GM21360 (cell line): ENCODE data around the gene OVOL2.

Experiments used
- ATAC-seq: cut with Tn5 transposase; IDR thresholded peaks from one replicate; pipeline ENCODE4 v1.9.1; 2021; ENCODE audit warnings: mild to moderate bottlenecking, moderate library complexity; ENCODE audit not compliant: unreplicated experiment

OVOL2 gene

DNA sequence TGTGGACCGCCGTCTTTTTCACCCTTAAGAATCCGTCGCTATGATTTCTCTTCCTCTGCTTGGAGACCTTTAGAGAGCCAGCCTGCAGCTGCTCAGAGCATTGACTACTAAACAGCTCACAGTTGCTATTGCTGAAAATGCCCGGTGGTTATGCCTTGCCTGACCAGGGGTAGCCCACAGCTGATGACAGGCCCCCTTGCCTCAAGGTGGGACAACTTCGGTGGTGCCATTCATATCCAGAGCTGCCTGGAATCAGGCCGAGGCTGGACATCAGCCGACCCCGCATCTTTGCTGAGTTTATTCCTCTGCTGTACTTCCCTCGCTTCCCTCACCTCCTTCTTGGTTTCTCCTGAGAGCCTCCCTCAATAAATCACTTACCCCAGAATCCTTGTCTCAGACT, 39.6 kb downstream of the OVOL2 start:
- no peak for ATAC-seq

DNA sequence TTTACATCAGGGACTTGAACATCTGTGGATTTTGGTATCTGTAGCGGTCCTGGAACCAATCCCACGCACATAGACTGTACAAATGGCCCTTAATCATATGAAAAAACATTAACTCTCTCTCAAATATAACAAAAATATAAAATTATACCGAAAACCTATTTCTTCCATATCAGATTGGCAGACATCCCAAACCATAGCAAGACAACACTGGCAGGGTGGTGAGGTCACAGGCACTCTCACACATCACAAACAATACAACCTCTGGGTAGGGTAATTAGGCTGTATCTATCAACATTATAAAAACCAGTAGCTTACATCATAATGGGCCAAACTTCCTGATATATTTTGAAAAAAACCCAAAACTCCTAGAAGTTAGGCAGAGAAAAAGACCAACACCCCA, 40.9 kb downstream of the OVOL2 start:
- ATAC-seq, result no peak

DNA sequence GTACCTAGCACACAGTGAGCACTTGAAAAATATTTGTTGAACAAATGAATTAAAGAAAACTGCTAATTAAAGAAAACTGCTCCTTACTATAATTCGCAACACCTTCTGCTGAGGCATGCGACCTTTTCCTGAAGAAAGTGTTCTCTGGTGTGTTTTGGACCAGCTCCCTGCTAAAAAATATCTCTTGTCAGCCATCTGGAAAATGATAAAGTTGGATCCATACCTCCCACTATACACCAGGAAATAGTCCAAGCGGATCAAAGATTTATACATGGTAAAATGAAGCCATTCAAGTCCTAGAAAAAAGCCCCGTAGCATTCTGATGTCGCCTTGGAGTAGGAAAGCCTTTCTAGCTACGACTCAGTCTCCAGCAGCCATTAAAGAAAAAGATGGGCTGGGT, 43.3 kb downstream of the OVOL2 start:
- ATAC-seq, result no peak

DNA sequence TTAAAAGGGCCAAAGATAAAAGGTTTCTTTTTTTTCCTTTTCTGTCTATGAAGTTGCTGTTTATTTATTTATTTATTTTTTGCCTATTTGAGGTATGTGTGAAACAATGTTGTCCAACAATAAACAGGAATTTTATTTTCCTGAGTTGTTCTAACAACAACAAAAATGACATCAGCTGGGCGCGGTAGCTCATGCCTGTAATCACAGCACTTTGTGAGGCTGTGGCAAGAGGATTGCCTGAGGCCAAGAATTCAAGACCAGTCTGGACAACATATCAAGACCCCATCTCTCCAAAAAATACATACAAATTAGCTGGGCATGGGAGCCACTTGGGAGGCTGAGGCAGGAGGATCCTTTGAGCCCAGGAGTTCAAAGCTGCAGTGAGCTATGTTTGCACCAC, 44.8 kb downstream of the OVOL2 start:
- no peak for ATAC-seq

DNA sequence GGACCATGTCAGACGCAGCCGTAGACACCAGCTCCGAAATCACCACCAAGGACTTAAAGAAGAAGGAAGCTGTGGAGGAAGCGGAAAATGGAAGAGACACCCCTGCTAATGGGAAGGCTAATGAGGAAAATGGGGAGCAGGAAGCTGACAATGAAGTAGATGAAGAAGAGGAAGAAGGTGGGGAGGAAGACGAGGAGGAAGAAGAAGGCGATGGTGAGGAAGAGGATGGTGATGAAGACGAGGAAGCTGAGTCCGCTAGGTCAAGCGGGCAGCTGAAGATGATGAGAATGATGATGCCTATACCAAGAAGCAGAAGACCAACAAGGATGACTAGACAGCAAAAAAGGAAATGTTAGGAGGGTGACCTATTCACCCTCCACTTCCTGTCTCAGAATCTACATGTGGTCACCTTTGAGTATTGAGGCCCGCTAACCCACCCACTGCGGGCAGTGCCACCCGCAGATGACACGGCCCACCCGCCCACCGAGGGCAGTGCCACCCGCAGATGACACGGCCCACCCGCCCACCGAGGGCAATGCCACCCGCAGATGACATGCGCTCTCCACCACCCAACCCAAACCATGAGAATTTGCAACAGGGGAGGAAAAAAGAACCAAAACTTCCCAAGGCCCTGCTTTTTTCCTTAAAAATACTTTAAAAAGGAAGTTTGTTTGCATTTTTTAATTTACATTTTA, 45.6 kb downstream of the OVOL2 start:
- no peak for ATAC-seq

DNA sequence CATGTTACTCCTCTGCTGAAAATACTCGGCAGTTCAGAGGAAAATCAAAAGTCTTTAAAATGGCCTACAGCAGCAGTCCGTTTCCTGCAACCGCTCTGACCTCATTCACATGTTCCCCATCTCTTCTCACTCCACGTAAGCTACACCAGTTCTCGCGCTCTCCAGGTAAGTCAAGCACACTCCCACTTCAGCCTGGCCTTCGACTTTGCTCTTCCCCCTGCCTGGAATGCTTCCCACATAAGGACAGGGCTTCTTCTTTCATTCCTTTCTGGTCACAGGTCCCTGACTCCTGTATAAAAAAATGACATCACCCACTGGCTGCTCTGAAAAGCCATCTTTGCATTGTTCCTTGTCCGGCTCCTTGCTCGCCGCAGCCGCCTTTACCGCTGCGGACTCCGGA, 46.2 kb downstream of the OVOL2 start:
- ATAC-seq, result no peak

DNA sequence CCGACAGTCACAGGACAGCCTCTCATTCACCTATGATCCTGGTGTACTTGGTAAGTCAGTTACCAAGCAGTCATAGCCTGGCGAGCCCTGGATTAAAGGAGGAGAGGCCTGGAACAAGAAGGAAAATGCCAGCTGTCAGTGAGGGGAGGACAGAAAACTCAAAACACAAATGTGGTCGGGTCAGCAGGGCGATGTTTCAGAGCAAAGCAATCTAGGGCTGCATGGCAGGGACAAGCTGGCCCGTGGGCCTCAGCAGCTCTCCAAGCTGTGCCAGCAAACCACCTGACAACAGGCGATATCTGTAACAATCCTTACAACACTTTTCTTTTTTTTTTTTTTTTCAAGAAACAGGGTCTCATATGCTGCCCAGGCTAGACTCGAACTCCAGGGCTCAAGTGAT, 48.6 kb downstream of the OVOL2 start:
- no peak for ATAC-seq

DNA sequence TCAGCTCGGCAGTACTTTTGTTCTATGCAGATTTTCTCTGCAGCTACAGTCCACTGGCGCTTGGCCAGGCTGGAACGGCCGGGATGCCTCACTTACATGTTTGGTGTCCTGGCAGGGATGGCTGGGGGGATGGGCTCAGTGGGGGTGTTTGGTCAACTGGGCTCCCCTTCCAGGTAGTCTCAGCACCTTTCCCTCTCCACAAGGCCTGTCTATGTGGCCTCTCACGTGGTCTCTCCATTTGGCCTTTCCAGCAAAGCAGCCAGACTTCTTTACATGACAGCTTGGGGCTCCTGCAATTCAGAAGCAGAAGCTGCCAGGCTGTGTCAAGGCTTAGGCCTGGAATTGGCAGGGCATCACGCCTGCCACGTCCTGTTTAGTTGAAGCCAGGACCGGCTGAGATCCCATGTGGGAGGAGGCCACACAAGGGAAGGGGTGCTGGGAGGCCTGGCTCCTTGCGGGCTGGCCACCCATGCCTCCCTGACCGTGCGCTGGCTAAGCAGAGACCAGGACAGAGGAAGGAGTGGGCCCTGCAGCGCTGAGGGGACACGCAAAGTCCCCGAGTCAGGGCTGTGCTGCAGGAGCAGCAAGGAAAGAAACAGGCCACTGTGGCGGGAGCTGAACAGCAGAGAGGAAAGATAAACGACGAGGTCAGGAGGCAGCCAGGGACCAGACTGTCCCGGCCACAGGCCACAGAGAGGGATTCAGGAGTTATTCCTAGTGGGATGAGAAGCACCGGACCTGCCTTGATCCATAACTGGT, 50.0 kb downstream of the OVOL2 start:
- ATAC-seq, result no peak

DNA sequence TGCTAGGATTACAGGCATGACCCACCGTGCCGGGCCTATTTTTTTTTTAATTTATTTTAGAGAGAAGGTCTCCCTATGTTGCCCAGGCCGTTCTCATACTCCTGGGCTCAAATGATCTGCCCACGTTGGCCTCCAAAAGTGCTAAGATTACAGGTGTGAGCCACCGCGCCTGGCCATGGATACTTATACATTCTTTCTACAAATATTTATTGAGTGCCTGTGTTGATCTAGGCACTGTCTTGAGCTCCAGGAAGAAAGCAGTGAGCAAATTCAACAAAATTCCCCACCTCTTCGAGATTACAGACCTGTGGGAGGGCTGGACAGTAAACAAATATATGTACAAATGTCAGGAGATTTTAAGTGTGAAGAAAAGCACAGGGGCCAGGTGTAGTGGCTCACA, 51.0 kb downstream of the OVOL2 start:
- ATAC-seq, result no peak

DNA sequence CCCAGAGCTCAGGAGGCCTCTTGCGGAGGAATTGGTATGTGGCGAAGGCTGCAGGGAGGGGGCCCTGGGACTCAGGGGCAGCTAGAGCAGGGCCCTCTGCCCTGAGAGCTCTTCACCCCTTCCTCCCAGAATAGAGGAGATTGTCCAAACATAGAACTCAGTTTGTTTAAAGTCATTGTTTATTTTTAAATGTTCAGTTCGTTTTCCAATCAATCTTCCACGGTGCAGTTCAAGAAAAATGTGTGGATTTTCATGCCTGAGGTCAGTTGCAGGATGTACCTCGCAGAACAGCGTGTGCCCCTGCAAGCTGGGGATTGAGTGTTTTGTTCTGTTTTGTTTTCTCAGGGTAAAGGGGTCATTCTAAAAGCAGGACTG, 51.7 kb downstream of the OVOL2 start:
- ATAC-seq, result no peak

DNA sequence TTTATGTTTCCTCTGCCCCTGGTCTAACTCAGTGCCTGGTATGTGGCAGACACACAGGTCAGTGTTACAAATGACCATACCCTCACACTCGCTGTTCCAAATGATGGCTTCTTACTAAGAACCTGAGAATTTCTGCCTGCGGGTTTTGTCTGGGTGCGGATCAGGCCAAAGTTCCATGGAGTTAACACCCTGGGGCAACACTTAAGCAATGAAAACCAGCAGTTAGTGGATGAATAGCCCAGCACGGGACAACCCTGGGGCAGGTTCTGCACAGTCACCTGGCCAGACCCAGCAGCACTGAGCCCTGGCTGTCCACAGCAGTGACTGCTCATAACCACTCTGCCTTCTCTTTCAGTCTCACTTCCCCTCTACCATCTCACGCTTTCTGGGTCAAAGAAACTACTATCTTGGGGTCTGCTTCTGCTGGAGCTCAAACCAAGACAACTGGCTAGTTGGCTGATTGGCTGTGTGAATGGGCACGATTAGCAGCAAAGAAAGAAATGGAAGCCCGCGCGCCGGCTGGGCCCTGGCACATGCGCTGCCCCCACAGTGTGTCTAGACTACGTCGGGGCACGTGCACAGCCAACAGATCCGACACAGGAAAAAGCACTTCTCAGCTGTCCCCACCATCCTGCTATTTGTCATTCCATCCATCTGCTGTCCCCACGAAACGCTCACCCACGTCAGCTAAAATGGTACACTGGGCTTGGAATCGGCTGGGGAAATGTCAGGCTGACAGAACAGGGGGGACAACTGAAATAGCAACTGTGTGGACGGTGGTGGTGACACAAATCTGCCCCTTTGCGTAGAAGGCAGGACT, 52.3 kb downstream of the OVOL2 start:
- ATAC-seq, result peak; percentile 83

DNA sequence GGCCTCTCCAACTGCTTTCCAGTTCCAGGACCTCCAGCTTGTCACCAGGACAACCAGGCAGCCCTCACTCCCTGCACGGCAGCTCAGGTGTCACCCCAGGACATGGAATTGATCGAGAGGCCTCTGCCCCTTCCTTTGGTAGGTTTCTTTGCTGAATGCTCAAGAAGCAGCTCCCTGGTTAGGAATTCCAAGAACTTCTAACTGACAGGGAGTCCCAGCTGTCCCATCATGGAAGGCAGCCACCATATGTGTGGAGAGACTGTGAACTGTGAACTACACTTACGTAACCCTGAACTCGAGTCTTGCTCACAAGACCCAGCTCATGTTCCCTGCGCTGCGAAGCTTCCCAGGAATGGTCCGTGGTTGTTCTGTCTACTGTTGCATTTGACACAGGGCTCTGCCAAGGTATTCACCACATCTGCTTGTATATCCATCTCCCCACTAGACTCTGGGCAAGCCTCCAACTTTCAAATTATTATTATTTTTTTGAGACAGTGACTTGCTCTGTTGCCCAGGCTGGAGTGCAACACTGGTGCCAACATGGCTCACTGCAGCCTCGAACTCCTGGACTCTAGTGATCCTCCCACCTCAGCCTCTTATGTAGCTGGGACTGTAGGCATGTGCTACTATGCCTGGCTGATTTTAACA, 53.2 kb downstream of the OVOL2 start:
- ATAC-seq, result no peak

DNA sequence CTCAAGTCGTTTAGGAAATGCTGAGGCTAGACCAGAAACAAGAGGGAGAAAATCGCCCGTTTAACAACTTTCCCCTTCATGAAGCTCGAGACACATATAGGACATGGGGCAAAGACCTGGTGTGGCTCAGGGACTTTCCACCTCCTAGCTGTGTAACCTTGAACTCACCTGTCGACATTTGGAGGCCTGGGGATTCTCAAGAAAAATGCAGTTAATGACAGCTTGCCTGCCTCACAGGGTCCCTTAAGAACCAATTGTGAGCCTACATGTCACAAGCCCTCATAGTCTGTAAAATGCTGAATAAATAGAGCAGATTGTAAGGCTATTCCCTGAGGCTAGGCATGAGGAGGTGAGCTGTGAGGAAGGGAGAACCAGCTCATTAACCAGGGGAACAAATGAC, 53.8 kb downstream of the OVOL2 start:
- peak; percentile 45 for ATAC-seq

DNA sequence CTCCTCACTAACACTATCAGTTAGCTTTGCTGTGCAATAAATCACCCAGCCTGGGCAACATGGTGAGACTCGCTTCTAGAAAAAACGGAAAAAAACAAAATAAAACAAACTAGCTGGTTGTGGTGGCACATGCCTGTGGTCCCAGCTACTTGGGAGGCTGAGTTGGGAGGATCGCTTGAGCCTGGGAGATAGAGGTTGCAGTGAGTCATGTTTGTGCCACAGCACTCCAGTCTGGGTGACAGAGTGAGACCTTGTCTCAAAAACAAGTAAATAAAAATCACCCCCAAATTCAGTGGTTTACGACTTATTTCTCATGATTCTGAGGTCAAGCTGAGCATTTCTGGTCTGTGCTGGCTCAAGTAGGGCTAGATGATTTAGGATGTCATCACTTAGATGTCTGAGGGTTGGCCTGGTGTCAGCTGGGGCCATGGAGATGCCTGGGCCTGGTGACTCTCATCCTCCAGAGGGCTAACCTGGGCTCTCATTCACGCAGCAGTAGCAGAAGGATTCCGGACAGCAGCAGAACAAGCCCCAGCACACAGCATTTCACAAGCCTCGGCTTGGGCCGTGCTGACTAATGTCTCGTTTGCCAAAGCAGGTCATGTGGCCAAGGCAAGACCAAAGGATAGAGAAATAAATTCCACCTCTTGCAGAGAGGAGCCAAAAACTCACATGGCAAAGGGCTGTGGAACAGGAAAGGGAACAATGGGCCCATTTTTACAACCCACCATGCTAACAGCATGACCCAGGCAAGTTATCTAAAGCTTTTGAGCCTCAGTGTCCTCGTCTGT, 56.4 kb downstream of the OVOL2 start:
- ATAC-seq, result no peak

DNA sequence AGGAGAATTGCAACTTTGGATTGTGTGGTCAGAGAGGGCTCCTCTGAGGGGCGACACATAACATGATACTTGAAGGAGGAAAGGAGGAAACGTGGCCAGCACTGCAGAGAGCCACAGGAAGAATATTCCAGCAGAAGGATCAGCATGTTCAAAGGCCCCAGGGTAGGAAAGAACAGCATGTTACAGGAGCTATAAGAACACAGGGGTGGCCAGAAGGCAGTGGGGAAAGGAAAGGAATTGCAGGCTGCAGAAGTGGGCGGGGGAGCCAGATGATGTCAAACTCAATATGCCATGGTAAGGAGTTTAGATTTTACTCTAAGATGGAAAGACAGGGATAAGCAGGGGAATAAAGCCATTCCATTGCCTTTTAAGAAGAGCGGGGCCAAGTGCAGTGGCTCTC, 58.1 kb downstream of the OVOL2 start:
- no peak for ATAC-seq

DNA sequence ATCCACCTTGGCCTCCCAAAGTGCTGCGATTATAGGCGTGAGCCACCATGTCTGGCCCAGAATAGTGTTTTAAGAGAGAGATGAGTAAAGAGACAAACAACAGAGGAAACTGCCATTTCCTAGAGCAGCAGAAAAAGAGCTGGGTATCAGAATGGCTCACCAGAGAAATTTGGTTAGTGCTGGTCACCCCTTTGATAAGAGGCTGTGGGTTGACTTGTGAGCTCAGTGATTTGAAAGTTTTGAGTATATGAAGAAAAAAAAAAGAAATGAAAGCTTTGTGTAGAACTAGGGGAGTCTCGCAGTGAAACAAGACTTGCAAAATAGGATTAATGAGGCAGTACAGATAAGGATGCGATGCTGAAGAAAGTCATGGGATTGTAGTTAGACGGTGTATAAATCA, 59.3 kb downstream of the OVOL2 start:
- no peak for ATAC-seq

DNA sequence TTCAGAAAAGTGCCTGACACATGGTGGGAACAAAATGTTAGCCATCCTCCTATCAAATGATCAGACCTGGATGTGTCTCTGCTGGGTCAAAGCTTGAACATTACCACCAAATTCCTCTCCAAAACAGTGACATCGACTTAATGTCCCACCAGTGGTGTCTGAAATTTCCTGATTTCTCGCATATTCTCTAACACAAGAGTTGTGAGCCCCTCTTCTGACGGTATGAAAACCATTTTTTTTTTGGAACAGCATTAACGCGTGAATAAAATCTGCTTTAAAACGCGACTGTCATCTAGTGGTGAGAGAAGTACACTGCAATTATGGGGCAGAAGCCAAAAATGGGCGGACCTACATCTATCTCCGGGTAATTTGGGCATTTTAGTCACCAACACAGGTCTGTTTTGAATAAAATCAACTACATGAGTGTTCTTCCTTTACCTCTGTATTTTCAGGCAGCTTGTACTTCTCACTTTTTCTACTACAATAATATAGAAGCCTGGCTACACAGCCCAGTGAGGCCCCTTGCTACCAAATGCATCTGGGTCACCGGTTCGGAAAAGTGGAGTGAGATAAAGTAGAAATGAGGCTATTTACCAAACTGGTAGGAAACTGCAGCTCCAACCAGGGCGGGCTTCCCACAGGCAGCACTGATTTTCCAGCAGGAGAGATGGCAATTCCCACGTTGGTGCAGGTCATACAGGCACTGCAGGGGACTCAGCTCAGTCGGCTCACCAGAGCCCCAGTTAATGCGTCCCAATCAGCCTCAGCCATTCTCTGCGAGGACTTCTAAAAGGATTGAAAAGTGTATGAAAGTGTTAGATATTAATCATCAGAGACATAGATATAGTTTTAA, 61.5 kb downstream of the OVOL2 start:
- ATAC-seq, result peak; percentile 59

DNA sequence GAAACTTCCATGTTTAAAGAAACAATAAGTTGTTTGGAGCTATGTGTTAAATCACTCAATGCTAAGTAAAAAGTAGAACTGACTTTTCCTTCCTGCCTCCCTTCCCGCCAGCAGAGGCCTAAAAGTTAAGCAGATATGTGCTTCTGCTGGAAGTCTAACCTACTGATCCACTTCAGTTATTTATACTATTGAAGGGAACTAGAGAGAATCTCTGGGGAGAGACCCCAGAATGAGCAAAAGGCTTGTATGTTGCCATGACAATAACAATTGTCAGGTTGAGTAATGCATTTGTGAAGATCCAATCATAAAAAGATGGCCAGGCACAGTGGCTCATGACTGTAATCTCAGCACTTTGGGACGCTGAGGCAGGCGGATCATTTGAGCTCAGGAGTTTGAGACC, 64.2 kb downstream of the OVOL2 start:
- no peak for ATAC-seq

DNA sequence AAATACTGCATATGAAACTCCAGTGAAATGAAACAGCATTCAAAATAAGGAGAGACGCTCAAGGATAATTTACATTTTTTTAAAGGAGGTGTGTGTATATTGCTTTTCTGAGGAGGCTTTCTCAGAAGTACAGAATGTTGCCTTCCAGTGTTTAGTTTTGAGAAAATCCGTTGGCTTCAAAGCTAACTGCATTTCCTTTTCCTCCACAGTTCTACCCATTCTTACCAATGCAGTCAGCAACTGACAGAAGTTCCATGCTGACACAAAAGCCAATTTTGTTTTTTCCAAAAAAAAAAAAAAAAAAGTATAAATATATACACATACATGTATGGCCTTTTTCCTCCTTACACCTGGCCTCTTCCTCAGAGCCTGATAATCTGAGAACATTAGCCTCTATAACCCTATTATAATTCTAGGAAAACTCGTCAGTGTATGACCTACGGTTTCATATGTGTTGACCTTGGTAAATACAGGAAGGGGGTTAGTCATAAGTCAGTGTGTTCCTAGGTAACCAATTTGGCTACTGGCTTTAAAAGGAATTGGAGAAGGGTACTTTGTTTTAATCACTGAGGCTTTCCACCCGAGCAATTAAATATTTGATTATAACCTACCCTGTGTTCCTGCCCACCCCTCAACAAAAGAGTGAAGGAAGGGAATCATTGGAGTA, 64.7 kb downstream of the OVOL2 start:
- ATAC-seq, result no peak
